Stimulated activated CD8-positive, alpha-beta memory T cell treated with anti-CD3 and anti-CD28 coated beads, Interleukin-15, amount 100 ng/mL, for 1 hour (primary cell): ENCODE results near the gene MYOCOS.
"Not testable (repeated sequence)": the region's sequence is repeated elsewhere in the genome, so short reads cannot be mapped to it uniquely, and the experiment has no call there.

Experiments
- DNase-seq: peaks from one replicate; pipeline ENCODE4 v3.0.0-alpha.2; 2020; ENCODE audit warnings: low read depth

The MYOCOS gene

GRCh38 chr1:171625225-171625624 lies 3.2 kb downstream of the MYOCOS start:
- no peak for DNase-seq

DNA sequence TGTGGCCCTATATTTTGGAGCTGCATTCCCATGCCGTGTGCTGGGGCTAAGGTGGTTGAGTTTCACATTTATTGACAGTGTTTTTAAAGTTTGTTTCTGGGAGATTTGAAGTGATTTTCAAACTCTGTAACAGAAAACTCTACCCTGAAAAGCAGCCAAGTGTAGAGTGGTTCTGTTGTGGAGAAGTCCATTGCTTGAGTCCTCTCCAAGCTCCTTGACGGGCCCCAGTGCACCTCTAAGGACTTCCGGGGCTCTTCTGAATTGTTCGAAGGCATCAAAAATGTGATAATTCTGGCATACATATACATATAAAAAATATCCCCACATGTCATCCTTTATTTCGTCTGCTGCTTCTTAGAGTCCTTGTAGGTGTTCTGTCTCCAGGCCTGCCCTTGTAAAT lies 5.0 kb downstream of the MYOCOS start:
- no peak for DNase-seq

DNA sequence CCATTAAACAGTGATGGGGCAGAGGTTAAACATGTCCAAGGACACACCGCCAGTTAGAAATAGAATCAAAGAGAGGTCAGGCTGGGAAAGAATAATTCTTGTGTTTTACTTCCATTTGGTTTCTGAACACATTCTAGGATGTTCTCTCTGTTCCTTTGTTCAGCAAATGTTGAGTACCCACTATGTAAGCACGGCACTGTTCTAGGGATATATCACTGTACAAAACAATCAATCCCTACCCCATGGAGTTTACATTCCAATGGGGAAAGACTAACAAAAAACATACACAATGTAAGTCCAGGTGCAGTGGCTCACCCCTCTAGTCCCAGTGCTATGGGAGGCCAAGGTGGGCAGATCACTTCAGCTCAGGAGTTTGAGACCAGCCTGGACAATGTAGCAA lies 6.2 kb downstream of the MYOCOS start:
- DNase-seq = no peak

DNA sequence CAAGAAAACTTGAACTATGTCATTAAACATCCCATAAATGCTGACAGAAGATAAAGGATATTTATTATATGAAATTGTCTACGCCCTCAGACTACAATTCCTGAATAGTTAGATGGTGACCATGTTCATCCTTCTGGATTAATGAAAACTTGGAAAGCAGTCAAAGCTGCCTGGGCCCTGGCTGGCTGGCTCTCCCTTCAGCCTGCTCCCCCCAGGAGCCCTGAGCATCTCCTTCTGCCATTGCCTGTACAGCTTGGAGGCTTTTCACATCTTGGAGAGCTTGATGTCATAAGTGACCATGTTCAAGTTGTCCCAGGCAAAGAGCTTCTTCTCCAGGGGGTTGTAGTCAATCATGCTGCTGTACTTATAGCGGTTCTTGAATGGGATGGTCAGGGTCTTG lies 13.6 kb downstream of the MYOCOS start:
- DNase-seq = no peak

DNA sequence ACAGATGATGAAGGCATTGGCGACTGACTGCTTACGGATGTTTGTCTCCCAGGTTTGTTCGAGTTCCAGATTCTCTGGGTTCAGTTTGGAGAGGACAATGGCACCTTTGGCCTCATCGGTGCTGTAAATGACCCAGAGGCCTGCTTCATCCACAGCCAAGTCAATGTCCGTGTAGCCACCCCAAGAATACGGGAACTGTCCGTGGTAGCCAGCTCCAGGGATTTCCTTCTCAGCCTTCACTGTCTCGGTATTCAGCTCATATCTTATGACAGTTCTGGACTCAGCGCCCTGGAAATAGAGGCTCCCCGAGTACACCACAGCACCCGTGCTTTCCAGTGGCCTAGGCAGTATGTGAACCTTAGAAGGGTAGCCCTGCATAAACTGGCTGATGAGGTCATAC lies 14.1 kb downstream of the MYOCOS start:
- DNase-seq = no peak

DNA sequence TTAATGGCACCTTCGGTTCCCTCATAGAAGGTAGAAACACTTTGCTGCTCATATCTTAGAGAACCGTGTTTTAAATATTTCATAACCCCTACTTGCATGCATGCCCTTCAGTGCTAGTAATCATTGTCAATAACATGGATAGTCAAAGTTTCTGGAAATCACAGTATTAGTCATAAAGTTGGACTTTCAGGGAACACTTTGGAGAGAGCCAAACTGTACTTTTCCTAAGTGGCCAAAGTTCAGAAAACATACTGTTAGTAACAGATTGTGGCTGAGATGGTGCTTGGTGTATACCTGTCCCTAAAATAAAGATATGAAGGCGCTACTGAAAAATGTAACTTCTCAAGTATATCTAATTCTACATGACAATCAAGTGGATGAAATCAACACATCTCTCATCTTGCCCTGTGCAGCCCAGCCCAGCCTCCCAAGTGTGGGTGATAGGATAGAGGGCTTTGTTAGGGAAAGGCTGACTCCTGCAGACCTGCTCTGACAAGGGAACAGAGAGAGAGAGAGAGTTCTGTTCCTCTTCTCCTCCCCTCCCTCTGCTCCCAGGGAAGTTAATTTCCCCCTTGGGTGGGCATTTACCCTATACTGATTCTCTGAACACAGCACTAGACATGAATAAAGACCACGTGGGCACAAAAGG lies 16.0 kb downstream of the MYOCOS start:
- DNase-seq = no peak

DNA sequence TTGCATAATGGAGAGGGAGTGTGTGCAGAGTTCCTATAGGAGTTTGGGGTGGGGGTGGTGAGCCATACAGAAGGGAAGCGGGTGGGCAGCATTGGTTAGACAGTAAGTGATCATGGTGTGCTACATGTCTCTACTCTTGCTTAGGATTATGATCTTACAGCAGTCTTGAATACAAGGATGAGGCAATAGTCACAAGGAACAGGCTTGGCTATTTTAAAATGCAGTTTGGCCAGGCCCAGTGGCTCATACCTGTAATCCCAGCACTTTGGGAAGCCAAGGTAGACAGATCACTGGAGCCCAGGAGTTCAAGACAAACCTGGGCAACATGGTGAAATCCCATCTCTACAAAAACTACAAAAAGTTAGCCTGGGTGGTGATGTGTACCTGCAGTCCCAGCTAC lies 18.2 kb downstream of the MYOCOS start:
- DNase-seq = no peak

DNA sequence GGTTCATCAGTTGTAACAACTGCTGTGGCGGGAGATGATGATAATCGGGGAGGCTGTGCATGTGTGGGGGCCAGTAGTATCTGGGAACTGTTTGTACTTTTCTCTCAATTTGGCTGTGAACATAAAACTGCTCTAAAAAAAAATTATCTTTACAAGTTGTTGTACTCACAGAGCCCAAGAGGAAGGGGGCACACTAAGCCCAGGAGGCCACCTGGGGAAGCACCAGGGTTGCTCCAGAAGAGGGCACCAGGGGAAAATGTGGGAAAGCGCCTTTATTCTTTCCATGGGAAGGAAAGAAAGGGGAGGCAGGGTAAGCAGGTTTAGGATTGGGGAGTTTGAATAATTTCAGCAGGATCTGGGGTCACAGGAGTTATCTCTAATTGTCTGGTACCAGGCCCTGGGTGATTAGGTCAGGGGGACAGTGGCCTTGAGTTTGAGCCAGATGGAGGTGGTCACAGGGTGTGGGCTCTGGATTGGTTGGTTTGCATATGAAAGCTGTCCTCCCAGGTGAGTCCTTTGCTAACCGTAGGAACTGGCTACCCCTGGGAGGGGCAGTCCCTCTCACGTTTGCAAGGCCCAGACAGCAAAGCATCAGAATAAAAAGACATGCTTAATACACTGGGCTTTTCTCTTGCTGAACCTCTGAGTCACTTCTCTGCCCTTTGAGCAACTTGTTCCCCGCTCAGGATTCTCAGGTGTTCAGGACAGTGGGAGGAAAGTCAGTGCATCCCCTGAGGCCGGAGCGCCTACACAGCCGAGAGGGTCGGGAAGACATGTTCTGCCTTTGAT lies 19.2 kb downstream of the MYOCOS start:
- DNase-seq = no peak

DNA sequence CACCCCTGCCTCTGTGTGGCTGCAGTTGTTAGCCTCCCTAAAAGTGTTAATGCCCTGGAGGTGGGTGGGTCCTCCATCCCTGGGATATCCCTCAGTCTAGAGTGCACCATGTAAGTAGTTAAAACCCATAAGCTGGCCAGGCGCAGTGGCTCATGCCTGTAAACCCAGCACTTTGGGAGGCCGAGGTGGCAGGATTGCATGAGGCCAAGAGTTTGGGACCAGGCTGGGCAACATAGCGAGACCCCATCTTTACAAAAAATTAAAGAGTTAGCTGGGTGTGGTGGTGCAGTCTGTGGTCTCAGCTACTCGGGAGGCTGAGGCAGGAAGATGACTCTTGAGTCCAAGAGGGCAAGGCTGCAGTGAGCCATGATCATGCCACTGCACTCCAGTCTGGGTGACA lies 20.2 kb downstream of the MYOCOS start:
- no peak for DNase-seq

DNA sequence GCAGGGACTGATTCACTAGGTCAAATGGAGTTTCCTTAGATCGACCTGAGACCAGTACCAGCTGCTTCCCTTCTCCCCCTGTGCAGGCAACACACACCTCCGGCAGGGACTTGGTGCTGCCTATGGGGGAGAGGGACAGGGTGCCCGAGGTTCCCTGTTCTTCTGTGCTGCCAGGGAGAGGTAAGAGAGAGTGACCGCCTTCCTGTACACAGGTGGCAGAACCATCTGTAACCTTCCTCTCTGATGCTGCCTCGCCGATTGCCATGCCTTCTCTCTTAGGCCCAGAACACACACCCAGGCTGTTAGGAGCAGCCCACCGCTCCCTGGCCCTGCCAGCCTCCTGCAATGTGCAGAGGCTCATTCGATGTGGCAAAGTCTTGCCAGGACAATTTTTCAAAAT lies 21.1 kb downstream of the MYOCOS start:
- DNase-seq = no peak

- peak; percentile 22 for DNase-seq
These were observed 22.9 kb downstream of the MYOCOS start for GRCh38 chr1:171644805-171645483.

GRCh38 chr1:171645553-171646248 lies 23.7 kb downstream of the MYOCOS start:
- no peak for DNase-seq

DNA sequence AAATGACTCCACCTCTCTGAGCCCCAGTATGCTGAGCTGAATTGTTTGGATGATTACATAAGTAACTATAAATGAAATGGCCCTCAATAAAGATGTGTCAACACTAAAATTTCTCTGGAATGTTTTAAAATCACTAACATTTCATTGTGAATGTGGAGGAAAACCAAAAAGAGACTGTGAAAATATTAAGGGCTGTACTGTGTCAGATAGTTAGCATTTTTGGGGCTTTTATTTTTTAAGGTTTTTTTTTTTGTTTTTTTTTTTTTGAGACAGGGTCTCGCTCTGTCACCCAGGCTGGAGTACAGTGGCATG lies 24.2 kb downstream of the MYOCOS start:
- no peak for DNase-seq

GRCh38 chr1:171652234-171652822 lies 30.3 kb downstream of the MYOCOS start, which contains the start of gene MYOC:
Gene MYOC, minus strand, starts transcription at chr1:171652688. Its CDS starts 77 bp downstream, at chr1:171652611.
- no peak for DNase-seq

GRCh38 chr1:171653796-171654195 lies 31.8 kb downstream of the MYOCOS start:
- DNase-seq = no peak

DNA sequence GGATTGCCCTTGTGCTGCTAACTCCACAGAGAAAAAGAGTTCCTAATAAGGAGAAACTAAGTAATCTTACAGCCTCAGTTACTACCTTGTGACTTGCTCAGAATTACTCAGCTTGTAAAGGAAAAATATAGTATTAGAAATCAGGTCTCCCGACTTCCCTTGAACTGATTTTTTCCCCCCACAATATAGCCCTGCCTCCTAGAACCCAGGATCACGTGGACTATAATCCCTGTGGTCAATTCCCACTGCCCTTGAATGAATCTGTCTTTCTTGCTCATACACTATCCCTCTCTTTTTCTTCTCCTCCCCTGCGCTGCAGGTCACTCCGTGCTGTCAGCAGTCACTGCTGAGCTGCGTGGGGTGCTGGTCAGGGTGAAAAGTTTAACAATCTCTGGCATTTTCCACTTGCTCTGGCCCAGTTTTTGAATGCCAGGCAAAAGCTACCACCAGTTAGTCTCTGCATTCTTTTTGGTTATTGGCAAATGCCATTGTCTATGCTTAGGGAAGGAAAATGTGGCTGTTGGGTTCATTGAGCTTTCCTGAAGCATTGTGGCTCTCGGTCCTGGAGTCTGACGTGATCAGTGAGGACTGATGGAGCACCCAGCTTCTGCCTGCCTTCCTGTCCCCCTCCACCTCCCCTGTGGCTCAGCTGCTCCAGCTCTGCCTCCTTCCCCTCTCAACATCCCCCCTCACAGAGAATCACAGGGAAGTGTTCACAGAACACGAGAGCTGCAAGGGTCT lies 32.3 kb downstream of the MYOCOS start:
- no peak for DNase-seq

- peak; percentile 49 for DNase-seq
These were observed 33.1 kb downstream of the MYOCOS start for GRCh38 chr1:171654942-171655745.

GRCh38 chr1:171655746-171656116 lies 33.7 kb downstream of the MYOCOS start:
- DNase-seq = no peak

DNA sequence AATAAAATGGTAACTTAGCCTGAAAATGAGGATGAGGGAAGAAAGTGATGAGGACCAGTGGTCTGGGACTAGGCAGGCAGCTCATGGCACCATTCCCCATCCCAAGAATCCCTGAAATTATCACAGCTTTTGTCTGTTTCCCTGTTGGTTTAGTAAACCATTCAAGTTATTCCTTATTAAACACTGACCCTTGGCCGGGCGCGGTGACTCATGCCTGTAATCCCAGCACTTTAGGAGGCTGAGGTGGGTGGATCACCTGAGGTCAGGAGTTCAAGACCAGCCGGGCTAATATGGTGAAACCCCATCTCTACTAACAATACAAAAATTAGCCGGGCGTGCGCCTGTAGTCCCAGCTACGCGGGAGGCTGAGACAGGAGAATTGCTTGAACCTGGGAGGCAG lies 34.2 kb downstream of the MYOCOS start:
- DNase-seq = not testable (repeated sequence)

DNA sequence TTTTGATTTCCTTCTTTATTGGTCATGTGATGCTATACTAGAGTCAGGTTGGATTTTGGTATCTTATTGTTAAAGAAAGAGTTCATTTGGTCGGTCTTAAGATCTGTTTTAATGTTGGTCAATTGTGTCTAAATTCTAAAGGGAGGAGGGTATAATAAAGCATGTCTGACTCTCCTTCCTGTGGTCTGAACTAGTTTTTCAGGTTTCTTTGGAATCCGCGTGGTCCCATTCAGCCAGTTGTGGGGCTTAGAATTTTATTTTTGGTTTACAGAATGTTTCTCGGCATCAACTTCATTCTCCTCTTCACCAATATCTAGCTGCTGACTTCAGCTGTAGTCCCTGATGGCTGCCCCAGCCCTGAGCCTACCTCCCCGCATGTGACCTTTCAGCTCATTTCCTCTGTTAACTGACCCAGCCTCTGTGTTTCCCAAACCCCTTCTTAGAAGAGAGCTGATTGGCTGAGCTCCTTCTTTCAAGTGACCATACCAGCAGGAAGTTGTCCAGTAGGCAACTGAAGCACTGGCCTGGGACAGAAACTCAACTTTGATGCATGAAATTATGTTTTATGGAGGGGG lies 39.1 kb downstream of the MYOCOS start:
- no peak for DNase-seq
